Colon (tissue), 2 donors: ENCODE data around the gene NLRP4.

Source experiments
- FAIRE-seq: peaks from 2 replicates; lab custom pipeline; 2012; peaks lifted over from hg19 to GRCh38; lab: Jason Lieb, UNC
- donor health status: control.
- donor health status: control.

The NLRP4 gene

DNA sequence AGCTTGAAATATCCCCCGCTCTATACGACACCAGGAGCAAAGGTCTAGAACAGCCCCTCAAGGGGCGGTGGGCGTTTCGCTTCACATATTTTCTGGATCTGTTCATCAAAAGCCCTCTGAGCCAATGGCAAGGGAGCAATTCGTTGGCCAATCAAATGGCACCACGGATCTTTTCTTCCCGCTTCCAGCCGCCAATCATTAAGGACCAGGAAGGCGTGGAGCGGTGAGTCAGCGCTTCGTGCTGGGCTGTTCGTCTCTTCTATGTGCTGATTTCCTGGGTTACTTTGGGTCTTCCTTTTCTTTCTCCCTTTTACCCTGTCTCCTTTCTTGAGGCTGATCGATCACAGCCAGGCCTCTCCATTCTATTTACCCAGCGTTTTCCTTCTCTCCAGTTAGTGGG lies at the start of gene NLRP4:
NLRP4 (plus strand) TSS at position 201 of the 400 bp plus-strand sequence. CDS start 15,541 bp downstream, outside the sequence.
- no peak for FAIRE-seq

DNA sequence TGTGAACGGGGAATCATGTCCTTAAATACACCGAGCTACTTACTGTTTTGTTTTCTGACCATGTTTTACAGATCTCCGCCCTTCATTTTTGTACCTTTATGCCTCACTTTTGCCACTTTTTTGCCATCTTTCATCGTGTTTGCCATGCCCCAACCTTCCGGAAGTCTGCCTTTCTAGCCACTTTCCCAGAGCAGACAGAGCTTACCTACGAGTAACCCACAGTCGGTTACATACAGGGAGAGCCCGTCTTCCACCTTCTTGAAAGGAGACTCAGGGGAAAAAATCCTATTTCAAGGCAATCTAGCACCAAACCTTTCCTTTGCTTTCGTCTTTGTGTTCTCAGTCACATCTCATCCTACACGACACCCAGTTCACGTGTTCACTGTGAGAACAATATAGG lies 41.3 kb upstream of the NLRP4 start:
- FAIRE-seq = no peak

DNA sequence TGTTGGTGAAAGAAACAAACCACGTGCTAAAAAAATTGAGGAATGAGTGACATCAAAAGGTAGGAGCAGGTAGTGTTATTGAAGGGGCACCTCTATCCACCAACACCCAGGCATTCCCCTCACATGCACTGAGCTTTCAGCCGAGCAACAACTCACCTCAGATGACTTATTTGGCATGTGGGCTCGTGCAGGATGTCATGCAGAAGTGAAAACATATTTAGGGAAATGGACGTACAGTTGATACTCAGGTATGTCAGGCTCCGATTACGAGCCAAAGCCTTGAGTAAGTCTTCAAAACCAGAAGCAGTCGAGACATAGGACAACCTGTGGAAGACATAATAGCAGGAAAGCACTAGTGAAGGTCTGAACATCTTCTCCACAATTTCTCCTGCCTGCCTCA lies 34.9 kb upstream of the NLRP4 start:
- FAIRE-seq = no peak

DNA sequence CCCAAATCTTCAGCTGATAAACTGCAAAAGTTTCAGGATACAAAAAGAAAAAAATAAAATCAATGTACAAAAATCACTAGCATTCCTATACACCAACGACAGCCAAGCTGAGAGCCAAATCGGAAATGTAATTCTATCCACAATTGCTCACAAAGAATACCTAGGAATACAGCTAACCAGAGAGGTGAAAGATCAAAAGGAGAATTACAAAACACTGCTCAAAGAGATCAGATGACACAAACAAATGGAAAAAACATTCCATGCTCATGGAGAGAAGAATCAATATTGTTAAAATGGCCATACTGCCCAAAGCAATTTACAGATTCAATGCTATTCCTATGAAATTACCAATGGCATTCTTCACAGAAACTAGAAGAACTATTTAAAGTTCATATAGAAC lies 34.1 kb upstream of the NLRP4 start:
- no peak for FAIRE-seq

DNA sequence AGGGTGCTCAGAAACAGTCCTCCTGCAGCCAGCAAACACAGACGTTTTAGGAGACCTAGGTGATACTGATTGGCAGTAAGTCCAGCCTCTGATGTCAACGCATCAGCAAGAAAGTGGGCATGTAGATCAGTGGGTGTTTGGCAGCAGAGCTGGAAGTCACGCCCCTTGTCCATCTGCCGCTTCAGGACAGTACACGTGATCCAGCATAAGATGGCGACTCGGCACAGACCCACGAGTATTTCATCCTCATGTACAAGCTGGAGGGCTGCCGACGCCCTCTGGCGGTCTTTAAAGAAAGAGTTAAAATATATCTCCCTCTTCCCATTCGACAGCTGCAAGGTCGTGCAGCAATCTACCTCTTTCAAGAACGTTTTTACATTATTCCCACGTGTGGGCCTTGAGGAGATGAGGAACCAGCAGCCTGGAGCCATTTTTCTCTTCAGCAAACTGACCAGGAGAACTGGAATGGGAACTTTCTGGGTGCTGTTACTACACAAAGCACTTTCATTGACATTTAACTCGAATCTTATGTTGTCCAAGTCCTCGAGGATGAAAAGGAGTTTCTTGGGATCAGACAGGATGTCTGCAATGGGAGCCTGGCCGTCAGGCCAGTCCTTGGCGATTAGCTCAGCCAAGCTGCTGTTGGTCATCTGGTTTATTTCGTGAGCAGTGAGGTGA lies 26.8 kb upstream of the NLRP4 start:
- no peak for FAIRE-seq

DNA sequence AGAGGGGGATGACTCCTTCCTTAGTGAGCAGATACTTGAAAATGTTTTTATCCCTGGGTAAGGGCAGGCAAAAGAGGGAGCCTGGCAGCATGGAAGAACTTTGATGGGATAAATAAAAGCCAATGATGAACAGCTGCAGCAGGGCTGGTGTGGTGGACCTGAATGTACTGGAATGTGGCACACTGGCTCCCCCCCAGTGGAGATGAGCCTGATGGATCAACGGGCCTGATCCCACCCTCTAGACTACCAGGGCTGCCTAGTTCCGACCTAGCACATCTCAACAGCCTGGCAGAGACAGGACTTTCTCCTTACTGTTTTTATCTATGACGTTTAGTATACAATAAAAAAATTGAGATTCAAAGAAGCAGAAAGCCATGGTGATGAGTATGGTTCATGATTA lies 25.0 kb upstream of the NLRP4 start:
- no peak for FAIRE-seq

DNA sequence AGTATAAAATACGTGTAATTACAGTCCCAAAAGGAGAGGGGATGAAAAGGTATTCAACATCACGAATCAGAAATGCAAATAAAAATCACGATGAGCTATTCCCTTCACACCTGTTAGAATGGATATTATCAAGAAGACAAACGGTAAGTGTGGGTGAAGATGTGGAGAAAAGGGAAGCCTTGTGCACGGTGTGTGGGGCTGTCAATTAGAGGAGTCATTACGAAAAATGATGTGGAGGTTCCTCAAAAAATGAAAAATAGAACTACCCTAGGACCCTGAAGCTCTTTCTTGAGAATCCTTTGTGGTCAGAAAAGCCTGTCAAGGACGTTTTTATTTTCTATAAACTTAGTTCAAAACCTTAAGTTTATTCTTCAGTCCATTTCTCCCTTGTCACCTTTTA lies 23.9 kb upstream of the NLRP4 start:
- FAIRE-seq = no peak

- no peak for FAIRE-seq
Measured at GRCh38 chr19:55813906-55814305, 22.4 kb upstream of the NLRP4 start.

DNA sequence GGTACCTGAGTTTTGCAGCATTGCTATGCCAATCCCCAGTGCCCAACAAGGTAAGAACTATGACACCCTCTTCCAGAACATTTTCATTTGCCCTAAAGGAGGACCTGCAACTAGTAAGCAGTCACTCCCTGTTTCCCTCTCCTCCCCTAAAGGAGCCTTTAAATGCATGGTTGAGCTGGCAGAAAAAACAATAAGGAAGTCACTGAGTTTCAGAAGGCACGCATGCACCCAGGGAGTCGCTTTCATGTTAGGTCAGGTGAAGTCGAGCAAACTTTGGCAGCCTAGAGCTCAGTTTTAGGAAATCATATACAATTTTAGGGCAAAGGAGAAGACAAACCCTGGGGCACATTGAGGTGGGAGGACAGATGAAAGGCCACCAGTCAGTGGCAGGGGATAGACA lies 16.3 kb upstream of the NLRP4 start:
- no peak for FAIRE-seq

GRCh38 chr19:55830656-55831055 lies 5.7 kb upstream of the NLRP4 start:
- FAIRE-seq = no peak

DNA sequence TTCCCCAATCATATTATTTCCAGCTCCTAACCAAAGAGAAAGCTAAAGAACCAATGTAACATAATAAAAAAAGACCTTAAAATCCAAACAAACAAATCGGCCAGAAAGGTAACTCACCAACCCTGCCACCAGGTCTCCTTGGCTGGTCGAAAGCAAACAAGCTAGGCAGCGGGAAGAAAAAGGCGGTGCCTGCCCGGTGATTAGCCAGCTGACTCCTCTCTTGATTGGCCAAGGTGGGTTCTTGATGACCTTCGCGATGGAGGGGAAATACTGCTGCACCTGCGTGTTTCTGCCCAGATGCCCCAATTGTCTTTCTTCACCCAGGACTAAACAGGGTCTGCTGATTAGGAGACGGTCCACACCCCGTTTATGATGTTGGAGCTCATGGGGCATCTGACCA lies 4.5 kb upstream of the NLRP4 start, which contains the start of gene NLRP11:
NLRP11 (minus strand) TSS at position 154 of the 400 bp plus-strand sequence. CDS start 13,825 bp downstream, outside the sequence.
- FAIRE-seq = no peak

- no peak for FAIRE-seq
Measured at GRCh38 chr19:55832676-55833075, 3.7 kb upstream of the NLRP4 start.

- FAIRE-seq = no peak
Measured at GRCh38 chr19:55838251-55838650, 1.9 kb downstream of the NLRP4 start.

GRCh38 chr19:55838906-55839305 lies 2.6 kb downstream of the NLRP4 start:
- FAIRE-seq = no peak

DNA sequence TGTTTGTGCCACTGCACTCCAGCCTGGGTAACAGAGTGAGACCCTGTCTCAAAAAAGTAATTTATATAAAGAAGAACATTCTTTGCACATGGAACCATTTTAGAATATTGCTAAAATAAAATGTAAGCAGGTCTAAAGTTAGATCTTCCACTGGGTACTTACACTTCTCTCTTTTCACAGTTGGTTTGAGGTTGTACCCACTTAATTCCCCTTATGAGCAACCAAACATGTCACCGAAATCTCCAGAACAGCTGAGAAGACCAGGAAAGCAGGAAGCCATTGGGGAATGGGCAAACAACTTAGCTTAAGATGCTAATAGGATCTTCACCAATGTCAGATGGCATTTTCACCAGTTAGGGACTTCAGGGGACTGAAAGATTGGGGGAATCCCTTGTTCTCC lies 18.8 kb downstream of the NLRP4 start:
- FAIRE-seq = no peak

- FAIRE-seq = no peak
Measured at GRCh38 chr19:55857149-55857548, 20.8 kb downstream of the NLRP4 start.

DNA sequence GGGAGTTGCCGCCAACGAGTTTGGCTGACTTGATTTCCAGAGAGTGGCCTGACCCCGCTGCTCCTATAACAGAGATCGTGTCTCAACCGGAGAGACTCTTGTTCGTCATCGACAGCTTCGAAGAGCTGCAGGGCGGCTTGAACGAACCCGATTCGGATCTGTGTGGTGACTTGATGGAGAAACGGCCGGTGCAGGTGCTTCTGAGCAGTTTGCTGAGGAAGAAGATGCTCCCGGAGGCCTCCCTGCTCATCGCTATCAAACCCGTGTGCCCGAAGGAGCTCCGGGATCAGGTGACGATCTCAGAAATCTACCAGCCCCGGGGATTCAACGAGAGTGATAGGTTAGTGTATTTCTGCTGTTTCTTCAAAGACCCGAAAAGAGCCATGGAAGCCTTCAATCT lies 21.6 kb downstream of the NLRP4 start:
- no peak for FAIRE-seq

GRCh38 chr19:55858401-55858800 lies 22.1 kb downstream of the NLRP4 start:
- FAIRE-seq = no peak

GRCh38 chr19:55858969-55859368 lies 22.6 kb downstream of the NLRP4 start:
- no peak for FAIRE-seq

DNA sequence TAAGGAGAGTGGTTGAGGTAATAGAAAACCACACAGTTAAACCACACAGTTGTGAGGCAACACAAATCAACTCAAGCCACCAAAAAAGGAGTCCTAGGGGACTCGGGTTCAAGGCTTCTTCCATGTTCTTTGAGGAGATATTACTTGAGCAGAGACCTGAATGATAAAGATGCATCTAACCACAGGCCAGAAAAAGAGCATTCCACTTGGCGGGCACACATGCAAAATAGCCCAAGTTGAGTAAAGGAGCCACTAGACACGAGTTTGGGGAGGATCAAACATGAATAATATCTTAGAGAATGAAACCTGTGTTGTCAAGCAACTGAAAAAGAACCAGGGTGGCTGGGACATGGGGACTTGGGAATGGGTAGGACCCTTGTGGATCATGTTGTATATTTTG lies 30.2 kb downstream of the NLRP4 start:
- FAIRE-seq = no peak

- FAIRE-seq = no peak
Measured at GRCh38 chr19:55867101-55867500, 30.8 kb downstream of the NLRP4 start.

DNA sequence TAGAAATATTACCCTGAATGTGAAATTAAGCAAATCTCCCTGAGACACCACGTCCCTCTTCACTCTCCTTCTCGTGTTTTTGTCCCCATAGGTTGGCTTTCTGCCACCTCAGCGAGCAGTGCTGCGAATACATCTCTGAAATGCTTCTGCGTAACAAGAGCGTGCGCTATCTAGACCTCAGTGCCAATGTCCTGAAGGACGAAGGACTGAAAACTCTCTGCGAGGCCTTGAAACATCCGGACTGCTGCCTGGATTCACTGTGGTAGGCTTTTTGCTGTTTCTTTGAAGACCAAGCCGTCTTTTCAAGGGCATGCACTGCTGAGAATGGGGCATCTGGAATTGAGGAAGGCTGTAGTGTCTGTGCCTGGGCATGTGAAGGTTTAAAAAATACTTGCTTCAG lies 34.4 kb downstream of the NLRP4 start:
- FAIRE-seq = no peak

DNA sequence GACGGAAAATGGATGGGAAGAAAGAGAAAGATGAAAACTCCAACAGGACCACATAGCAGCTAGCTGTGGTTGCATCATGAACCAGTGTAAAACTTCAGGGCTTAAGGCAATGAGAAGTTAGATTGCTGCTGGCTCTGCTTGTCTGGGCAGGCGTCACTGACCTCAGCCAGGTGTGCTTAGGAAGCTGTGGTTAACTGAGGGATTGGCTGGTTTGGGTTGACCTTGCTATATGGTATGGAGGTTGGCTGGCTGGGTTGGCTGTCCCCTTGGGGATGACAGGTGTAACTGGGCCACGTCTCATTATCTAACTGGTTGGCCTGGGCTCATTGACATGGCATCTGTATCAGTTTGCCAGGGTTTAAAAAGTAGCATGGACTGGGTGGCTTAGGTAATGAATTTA lies 40.9 kb downstream of the NLRP4 start:
- FAIRE-seq = no peak

DNA sequence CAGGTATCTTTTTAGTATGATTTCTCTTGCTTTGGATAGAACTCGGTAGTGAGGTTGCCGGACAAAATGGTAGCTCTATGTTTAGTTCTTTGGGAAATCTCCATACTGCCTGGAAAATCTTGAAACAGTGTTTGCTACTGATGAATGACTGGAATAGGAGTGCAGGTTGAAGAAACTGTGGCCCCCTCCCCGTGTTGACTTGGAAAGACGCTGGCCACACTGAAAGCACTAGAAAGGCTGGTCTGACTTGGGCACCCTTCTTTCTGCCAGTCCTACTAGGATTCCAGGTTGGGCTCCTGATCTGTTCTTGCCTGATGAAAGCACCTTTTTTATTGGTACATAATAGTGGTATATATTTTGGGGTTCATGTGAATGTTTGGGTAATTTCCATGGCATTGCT lies 46.3 kb downstream of the NLRP4 start:
- no peak for FAIRE-seq

DNA sequence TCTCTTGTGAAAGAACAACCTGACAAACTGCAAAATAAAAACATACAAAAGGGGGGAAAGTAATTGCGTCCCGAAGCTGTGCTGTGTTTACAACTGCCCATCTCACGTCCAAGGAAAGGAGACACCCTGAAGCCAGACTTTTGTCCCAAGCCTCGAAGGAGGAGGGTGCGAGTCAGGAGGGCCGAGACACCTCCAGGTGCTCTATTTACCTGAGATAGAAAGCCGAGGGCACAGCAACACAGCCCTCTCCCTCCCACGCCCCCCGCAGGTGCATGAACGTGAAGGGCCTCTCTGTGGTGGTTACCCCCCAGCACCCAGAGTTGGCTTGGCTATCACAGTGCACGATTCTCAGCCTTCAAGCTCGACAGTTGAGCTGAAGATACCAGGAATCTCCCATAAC lies 62.6 kb downstream of the NLRP4 start:
- no peak for FAIRE-seq
